IPS-20b (cell line): Measurements from ENCODE around the gene HECTD4.

Experiments used
- H3K27ac ChIP-seq: one replicate; pipeline ENCODE4 v1.5.1; 2013; ENCODE audit warnings: low read length
- H3K27me3 ChIP-seq: 2 replicates; pipeline ENCODE4 v1.6.1; 2013; ENCODE audit warnings: mild to moderate bottlenecking, low read length, inconsistent platforms; ENCODE audit not compliant: insufficient read depth
- H3K36me3 ChIP-seq: 2 replicates; pipeline ENCODE4 v1.6.1; 2013; ENCODE audit warnings: low read depth, mild to moderate bottlenecking, inconsistent platforms, low read length, moderate library complexity; ENCODE audit not compliant: insufficient read depth
- H3K4me1 ChIP-seq: 2 replicates; pipeline ENCODE4 v1.6.1; 2013; ENCODE audit warnings: mild to moderate bottlenecking, control low read depth, inconsistent platforms, low read length, moderate library complexity; ENCODE audit not compliant: insufficient read depth
- H3K4me3 ChIP-seq: 2 replicates; pipeline ENCODE4 v1.5.1; 2013; ENCODE audit warnings: mild to moderate bottlenecking, low read length, inconsistent platforms
- H3K9ac ChIP-seq: 2 replicates; pipeline ENCODE4 v1.6.1; 2013; ENCODE audit warnings: low read depth, mild to moderate bottlenecking, inconsistent platforms, low read length, moderate library complexity
- H3K9me3 ChIP-seq: 2 replicates; pipeline ENCODE4 v1.6.1; 2013; ENCODE audit warnings: mild to moderate bottlenecking, low read depth, low read length, inconsistent platforms; ENCODE audit not compliant: insufficient read depth

HECTD4 gene

GRCh38 chr12:112217647-112218046 is 164.6 kb downstream of the HECTD4 start:
- Histone ChIP-seq H3K36me3 (peaks cover 24% of the 10 kb centered on the region), H3K4me1 (no peaks in the 10 kb centered on the region), H3K27ac (no peak overlapping the region)

DNA sequence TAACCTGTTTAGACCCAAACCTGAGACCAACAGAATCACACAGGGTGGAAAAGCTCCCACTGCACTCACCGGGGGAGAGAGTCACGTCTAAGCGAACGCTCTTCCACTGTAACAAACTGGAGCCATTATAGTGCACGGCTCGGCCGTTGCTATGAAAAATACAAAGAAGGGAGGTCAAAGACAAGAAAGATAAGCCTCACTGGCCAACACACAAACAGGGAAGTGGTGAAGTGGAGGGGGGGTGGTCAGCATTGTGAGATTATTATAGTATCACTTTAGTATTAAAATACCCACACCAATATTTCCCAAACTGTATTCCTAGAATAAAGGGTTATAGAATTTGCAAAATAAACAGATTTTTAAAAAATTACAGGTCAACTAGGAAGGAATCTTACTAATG is 166.0 kb downstream of the HECTD4 start:
- H3K36me3 ChIP-seq, result peaks cover 36% of the 10 kb centered on the region
- no peak overlapping the region for H3K9ac ChIP-seq
- H3K4me1 ChIP-seq, result no peaks in the 10 kb centered on the region
- no peaks in the 10 kb centered on the region for H3K27me3 ChIP-seq
- H3K27ac ChIP-seq, result no peak overlapping the region
- no peaks in the 10 kb centered on the region for H3K9me3 ChIP-seq
- no peak overlapping the region for H3K4me3 ChIP-seq

More at GRCh38 chr12:112217647-112218046, 164.6 kb downstream of the HECTD4 start:
- Histone ChIP-seq H3K9me3 (no peaks in the 10 kb centered on the region), H3K9ac (no peak overlapping the region), H3K4me3 (no peak overlapping the region), H3K27me3 (no peaks in the 10 kb centered on the region)

DNA sequence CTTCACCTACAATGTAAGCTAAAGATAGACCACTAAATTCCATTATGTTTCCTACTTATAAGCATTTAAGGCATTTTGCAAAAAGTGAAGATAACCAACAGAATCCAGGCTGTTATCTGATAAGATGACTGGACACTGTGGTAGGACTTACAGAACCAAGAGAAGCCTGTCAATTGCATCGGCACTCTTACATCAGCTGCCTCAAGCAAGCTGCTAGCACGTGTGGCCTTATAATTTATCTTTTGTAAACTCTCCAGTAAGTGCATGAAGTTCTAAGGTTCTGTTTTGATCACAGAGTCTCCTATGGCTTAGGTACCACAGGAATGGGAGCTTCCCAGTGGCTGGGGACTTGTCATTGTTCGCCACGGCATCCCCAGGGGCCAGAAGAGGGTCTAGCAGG is 168.2 kb downstream of the HECTD4 start:
- no peak overlapping the region for H3K9ac ChIP-seq
- no peak overlapping the region for H3K27ac ChIP-seq
- H3K4me3 ChIP-seq, result no peak overlapping the region
- H3K36me3 ChIP-seq, result peaks cover 55% of the 10 kb centered on the region
- H3K27me3 ChIP-seq, result no peaks in the 10 kb centered on the region
- no peaks in the 10 kb centered on the region for H3K9me3 ChIP-seq
- H3K4me1 ChIP-seq, result no peaks in the 10 kb centered on the region

DNA sequence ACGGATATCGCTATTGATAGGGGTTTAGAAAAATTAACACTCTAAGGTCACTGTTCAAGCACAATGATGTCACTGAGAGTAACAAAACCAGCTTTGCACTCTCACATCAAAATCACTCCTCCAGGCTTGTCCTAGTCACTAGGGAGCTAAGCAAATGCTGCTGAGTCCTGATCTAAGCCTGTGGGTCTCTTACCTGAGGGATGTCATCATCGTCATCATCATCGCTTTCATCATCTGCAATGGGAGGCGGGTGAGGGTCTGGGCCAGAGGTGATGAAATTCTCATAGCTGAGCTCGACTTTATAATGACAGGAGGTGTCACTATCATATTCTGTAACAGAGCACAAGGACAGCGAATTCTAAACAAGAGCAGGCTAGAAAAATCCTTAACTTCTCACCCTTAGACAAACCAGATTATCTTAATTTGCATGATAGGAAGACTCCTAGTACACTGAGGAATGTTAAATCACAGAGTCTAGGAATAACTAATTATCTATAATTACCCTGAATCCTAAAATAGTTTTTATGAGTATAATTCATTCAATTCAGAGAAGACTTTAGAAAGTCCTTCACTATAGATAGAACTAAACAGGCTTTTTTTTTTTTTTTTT is 173.8 kb downstream of the HECTD4 start:
- peaks cover 62% of the 10 kb centered on the region for H3K36me3 ChIP-seq
- H3K27me3 ChIP-seq, result no peaks in the 10 kb centered on the region
- H3K4me3 ChIP-seq, result no peak overlapping the region
- H3K9ac ChIP-seq, result no peak overlapping the region
- no peak overlapping the region for H3K27ac ChIP-seq
- H3K4me1 ChIP-seq, result no peaks in the 10 kb centered on the region
- H3K9me3 ChIP-seq, result no peaks in the 10 kb centered on the region

DNA sequence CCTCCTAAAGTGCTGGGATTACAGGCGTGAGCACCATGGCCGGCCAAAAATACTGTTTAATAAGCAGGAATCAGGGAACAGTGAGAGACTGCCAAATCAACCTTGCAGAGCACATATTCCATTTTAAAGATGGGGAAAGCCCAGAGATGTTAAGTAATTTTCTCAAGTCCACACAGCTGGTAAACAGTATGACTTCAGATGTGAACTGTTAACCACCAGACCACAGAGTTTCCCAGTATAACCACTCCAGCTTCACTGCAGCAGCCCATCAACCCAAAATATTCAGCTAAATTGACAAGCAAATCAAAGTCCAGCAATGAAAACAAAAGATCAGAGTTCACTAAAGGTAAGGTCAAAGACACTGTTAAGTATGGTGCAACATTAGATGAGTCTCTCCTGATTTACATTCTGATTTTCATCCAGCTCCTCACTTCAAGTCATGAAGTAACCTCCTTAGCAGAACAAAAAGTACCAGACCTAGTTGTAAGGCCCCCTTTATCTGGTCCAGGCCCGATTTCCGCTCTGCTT is 174.8 kb downstream of the HECTD4 start:
- H3K9me3 ChIP-seq, result no peaks in the 10 kb centered on the region
- H3K4me1 ChIP-seq, result no peaks in the 10 kb centered on the region
- no peaks in the 10 kb centered on the region for H3K27me3 ChIP-seq
- H3K4me3 ChIP-seq, result no peak overlapping the region
- no peak overlapping the region for H3K27ac ChIP-seq
- peaks cover 66% of the 10 kb centered on the region for H3K36me3 ChIP-seq
- no peak overlapping the region for H3K9ac ChIP-seq

DNA sequence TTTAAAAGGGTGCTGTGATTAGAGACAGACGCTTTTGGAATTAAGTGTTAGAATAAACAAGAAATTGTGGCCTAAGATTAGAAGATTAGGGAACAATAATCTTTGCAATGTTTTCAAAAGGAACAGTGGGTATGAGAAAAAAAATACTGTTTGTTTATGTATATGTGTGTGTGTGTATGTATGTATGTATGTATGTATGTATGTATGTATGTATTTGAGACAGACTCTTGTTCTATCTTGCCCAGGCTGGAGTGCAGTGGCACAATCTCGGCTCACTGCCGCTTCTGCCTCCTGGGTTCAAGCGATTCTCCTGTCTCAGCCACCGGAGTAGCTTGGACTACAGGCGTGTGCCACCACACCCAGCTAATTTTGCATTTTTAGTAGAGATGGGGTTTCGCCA is 175.3 kb downstream of the HECTD4 start:
- Histone ChIP-seq H3K27ac (no peak overlapping the region), H3K36me3 (peaks cover 61% of the 10 kb centered on the region), H3K9me3 (no peaks in the 10 kb centered on the region), H3K4me1 (no peaks in the 10 kb centered on the region), H3K4me3 (no peak overlapping the region), H3K27me3 (no peaks in the 10 kb centered on the region), H3K9ac (no peak overlapping the region)

DNA sequence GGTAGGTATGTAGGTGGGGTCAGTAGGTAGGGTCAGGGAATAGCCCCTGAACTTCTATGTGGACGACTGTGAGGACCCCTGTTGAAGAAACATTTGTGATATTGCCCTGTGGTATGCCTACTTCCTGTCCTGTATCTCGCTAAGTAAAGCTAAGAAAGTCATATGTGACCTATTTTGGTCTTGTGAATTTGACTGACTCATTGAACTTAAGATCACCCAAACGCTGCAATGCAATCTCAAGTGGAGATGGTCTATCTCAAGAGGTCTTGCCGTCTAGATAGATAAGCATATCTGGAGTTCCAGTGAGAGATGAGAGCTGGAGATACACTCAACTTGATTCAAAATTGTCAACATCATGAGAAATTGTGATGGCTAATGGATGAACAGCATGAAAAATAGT is 183.1 kb downstream of the HECTD4 start:
- no peaks in the 10 kb centered on the region for H3K9me3 ChIP-seq
- H3K27ac ChIP-seq, result no peak overlapping the region
- no peaks in the 10 kb centered on the region for H3K27me3 ChIP-seq
- no peak overlapping the region for H3K9ac ChIP-seq
- no peaks in the 10 kb centered on the region for H3K4me1 ChIP-seq
- H3K4me3 ChIP-seq, result no peak overlapping the region
- H3K36me3 ChIP-seq, result peaks cover 39% of the 10 kb centered on the region

GRCh38 chr12:112198120-112198733 is 184.0 kb downstream of the HECTD4 start:
- Histone ChIP-seq H3K4me1 (no peaks in the 10 kb centered on the region), H3K27ac (no peak overlapping the region), H3K4me3 (no peak overlapping the region), H3K36me3 (peaks cover 39% of the 10 kb centered on the region), H3K9me3 (no peaks in the 10 kb centered on the region), H3K9ac (no peak overlapping the region), H3K27me3 (no peaks in the 10 kb centered on the region)

DNA sequence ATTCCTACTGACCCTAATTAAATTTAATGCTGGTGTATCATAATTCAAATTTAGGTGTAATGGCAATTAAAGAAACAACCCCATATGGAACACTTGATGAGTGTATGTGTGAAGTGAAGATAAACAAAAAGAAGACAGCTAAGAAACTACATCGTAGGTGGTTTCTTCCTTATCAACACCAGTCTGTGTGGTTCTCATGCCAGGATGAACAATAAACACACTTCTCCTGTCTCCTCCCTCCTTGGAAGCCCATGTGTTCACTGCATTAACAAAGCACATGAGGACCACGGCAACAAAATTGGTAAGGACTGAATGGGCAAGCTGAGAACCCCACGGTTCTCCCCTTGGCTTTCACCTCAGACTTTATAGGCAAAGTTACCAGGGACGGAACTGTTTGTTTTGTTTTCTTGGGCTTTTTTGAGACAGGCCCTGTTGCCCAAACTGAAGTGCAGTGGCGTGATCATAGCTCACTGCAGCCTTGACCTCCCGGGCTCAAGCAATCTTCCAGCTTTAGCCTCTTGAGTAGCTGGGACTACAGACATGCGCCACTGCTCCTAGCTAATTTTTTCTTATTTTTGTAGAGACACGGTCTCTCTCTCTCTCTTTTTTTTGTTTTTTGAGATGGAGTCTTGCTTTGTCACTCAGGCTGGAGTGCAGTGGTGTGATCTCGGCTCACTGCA is 185.9 kb downstream of the HECTD4 start:
- Histone ChIP-seq H3K27me3 (no peaks in the 10 kb centered on the region), H3K4me3 (no peak overlapping the region), H3K4me1 (no peaks in the 10 kb centered on the region), H3K9me3 (no peaks in the 10 kb centered on the region), H3K36me3 (peaks cover 52% of the 10 kb centered on the region), H3K27ac (no peak overlapping the region), H3K9ac (no peak overlapping the region)

DNA sequence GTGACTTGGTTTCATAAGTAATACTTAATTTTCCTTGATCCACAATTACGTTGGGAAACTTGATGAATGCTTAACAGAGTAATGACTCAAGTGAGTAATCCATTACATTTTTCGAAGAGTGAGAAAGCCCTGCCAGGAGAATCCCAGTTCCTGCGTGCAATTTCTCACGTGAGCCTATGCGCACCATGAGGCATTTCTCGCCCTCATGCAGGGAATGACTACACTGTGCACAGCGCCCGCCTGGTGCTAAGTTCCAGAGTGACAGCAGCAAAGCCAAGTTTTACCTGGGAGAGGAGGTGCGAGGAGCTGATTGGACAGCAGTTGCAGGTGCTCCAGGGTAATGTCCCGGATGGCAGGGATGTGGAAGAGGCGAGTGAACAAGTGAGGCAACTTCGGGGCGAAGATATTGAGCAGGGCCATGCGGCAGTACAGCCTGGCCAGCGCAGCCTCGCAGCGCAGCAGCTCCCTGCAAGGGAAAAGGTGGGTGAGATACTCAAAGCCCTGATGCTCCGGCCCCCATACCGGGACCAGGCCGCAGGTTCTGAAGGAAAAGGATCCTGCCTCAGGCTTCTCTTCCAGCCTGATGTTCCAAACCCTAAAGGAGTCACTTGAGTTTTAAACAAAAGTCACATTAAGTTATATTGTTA is 187.5 kb downstream of the HECTD4 start:
- no peak overlapping the region for H3K27ac ChIP-seq
- H3K9me3 ChIP-seq, result no peaks in the 10 kb centered on the region
- no peaks in the 10 kb centered on the region for H3K4me1 ChIP-seq
- no peak overlapping the region for H3K9ac ChIP-seq
- H3K27me3 ChIP-seq, result no peaks in the 10 kb centered on the region
- peaks cover 55% of the 10 kb centered on the region for H3K36me3 ChIP-seq
- H3K4me3 ChIP-seq, result no peak overlapping the region

GRCh38 chr12:112192475-112192874 is 189.8 kb downstream of the HECTD4 start:
- no peak overlapping the region for H3K4me3 ChIP-seq
- H3K4me1 ChIP-seq, result no peaks in the 10 kb centered on the region
- no peaks in the 10 kb centered on the region for H3K9me3 ChIP-seq
- no peak overlapping the region for H3K27ac ChIP-seq
- H3K36me3 ChIP-seq, result peaks cover 52% of the 10 kb centered on the region
- H3K27me3 ChIP-seq, result no peaks in the 10 kb centered on the region
- no peak overlapping the region for H3K9ac ChIP-seq
